Measurements from ENCODE around the gene KATNB1.

Gene KATNB1

DNA sequence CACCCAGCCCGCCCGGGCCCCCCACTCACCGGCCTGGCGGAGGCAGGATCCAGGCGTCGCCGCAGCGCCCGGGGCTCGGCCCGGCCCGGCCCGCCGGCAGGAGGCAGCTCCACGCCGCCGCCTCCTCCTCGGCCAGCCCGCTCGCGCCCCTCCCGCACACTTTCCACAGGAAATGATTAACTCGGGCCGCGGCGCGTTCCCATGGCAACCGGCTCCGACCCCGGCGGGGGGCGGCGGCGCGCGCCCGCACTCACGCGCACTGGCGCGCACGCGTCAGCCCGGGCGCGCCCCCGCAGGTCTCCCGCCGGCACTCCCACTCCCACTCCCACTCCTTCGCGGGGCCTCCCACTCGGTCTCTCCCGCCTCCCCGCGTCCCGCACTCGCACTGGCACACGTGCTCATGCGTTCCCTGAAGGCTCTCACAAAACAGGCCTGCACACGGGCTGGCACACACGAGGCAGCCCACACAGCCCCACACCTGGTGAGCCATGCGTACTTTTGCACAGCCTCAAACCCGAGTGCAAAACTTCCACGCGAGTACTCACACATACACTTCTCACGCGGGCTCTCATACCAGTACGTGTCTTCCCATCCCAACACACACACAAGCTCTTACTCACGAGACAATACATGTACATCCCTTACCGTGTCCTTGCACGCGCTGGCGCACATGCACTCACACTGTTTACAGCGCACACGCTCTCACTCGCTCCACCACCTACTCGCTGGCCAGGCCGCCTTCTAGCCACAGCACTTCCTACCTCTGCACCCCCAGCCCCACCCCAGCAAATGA, 67.0 kb downstream of the KATNB1 start, which contains the start of gene KIFC3:
TSS of gene KIFC3 (minus strand) at position 151 of the 793 bp plus-strand sequence. CDS start 4,248 bp downstream, outside the sequence.
- ATAC-seq: peak; percentile 39
- TF ChIP-seq ZNF8 (CRISPR knock-in tag; IDR thresholded peaks at IDR 0.05) (0 out of 2 replicates have a peak, but pooled peaks have one; percentile 5), ZC3H10 (CRISPR knock-in tag; IDR thresholded peaks at IDR 0.05) (no peak), RARB (CRISPR knock-in tag; IDR thresholded peaks at IDR 0.05) (no peak), ESRRG (CRISPR knock-in tag; IDR thresholded peaks at IDR 0.05) (no peak), ZNF565 (CRISPR knock-in tag; conservative IDR thresholded peaks at IDR 0.05; ENCODE audit: low read depth) (no peak), OSR1 (CRISPR knock-in tag; IDR thresholded peaks at IDR 0.05) (no peak), PATZ1 (CRISPR knock-in tag; IDR thresholded peaks at IDR 0.05; ENCODE audit: borderline replicate concordance) (no peak), ZNF70 (CRISPR knock-in tag; IDR thresholded peaks at IDR 0.05) (no peak; the same call in 1 of the 2 replicates), ARNTL (CRISPR knock-in tag; IDR thresholded peaks at IDR 0.05; ENCODE audit: borderline replicate concordance, low read depth) (no peak), ISL1 (CRISPR knock-in tag; IDR thresholded peaks at IDR 0.05) (no peak), TCF4 (CRISPR knock-in tag; IDR thresholded peaks at IDR 0.05; ENCODE audit: borderline replicate concordance) (no peak), CSRNP3 (CRISPR knock-in tag; IDR thresholded peaks at IDR 0.05) (no peak), CSDC2 (CRISPR knock-in tag; IDR thresholded peaks at IDR 0.05) (0 out of 2 replicates have a peak, but pooled peaks have one; percentile 53), ZFP3 (CRISPR knock-in tag; IDR thresholded peaks at IDR 0.05) (no peak), PPARA (CRISPR knock-in tag; IDR thresholded peaks at IDR 0.05; ENCODE audit: borderline replicate concordance) (no peak), BACH2 (CRISPR knock-in tag; IDR thresholded peaks at IDR 0.05; ENCODE audit: borderline replicate concordance) (no peak), ZFP30 (CRISPR knock-in tag; IDR thresholded peaks at IDR 0.05) (no peak)
- TF ChIP-seq, protein P1, sequence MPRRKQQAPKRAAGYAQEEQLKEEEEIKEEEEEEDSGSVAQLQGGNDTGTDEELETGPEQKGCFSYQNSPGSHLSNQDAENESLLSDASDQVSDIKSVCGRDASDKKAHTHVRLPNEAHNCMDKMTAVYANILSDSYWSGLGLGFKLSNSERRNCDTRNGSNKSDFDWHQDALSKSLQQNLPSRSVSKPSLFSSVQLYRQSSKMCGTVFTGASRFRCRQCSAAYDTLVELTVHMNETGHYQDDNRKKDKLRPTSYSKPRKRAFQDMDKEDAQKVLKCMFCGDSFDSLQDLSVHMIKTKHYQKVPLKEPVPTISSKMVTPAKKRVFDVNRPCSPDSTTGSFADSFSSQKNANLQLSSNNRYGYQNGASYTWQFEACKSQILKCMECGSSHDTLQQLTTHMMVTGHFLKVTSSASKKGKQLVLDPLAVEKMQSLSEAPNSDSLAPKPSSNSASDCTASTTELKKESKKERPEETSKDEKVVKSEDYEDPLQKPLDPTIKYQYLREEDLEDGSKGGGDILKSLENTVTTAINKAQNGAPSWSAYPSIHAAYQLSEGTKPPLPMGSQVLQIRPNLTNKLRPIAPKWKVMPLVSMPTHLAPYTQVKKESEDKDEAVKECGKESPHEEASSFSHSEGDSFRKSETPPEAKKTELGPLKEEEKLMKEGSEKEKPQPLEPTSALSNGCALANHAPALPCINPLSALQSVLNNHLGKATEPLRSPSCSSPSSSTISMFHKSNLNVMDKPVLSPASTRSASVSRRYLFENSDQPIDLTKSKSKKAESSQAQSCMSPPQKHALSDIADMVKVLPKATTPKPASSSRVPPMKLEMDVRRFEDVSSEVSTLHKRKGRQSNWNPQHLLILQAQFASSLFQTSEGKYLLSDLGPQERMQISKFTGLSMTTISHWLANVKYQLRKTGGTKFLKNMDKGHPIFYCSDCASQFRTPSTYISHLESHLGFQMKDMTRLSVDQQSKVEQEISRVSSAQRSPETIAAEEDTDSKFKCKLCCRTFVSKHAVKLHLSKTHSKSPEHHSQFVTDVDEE (CRISPR knock-in tag; IDR thresholded peaks at IDR 0.05): peak; percentile 88

DNA sequence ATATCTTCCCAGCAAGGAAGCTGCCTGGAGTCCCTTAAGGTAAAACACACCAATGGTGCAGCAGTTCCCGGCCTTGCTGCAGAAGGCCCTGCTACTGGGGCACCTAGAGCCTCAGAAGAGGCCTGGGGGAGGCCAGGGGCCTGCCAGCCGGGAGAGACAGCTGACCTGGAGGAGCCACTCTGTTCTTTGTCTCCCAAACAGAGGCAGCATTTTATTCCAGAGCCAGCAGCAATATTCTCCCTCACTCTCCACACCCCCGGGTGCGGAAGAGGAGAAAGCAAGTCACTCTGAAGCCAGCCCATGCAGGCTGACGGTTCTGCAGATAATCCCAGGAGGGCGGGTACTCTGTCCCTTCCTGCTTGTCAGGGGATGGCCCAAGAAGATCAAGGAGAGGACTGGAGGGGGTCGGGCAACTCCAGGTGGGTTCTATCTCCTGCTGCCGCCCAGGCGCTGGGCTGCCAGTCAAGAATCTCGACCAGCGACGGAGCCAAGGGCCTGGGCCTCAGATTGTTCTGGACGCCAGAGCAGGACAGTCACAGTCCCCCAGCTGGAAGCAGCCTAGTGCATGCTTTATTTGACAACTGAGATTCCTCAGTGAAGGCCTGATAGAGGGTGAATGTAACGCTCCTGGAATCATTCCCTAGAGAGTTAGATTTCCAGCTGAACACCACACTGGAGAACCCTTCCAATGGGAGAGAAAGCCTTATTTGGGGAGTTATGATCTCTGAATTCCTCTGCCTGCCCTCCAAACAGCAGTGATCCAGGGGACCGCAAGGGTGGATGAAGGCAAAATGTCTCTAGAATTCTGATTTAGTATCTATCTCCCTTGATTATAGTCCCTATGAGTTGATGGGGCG, 67.8 kb downstream of the KATNB1 start:
- ATAC-seq: no peak
- TF ChIP-seq SNAI2 (CRISPR knock-in tag; IDR thresholded peaks at IDR 0.05) (no peak), ZNF70 (CRISPR knock-in tag; IDR thresholded peaks at IDR 0.05) (no peak), ZNF8 (CRISPR knock-in tag; IDR thresholded peaks at IDR 0.05) (no peak), ZNF565 (CRISPR knock-in tag; conservative IDR thresholded peaks at IDR 0.05; ENCODE audit: low read depth) (no peak), CSRNP3 (CRISPR knock-in tag; IDR thresholded peaks at IDR 0.05) (no peak), ZFP30 (CRISPR knock-in tag; IDR thresholded peaks at IDR 0.05) (no peak), ISL1 (CRISPR knock-in tag; IDR thresholded peaks at IDR 0.05) (no peak), ZFP3 (CRISPR knock-in tag; IDR thresholded peaks at IDR 0.05) (no peak), ZC3H10 (CRISPR knock-in tag; IDR thresholded peaks at IDR 0.05) (no peak), TCF4 (CRISPR knock-in tag; IDR thresholded peaks at IDR 0.05; ENCODE audit: borderline replicate concordance) (no peak), POU6F1 (CRISPR knock-in tag; IDR thresholded peaks at IDR 0.05; ENCODE audit: borderline replicate concordance, low read depth) (no peak), OSR1 (CRISPR knock-in tag; IDR thresholded peaks at IDR 0.05) (no peak), RARB (CRISPR knock-in tag; IDR thresholded peaks at IDR 0.05) (no peak), ESRRG (CRISPR knock-in tag; IDR thresholded peaks at IDR 0.05) (no peak)
